C4-2B (cell line): ENCODE results near the gene KRT222.

Experiments
- CTCF ChIP-seq: fragments of 450-650 bp; conservative IDR thresholded peaks from 2 replicates; pipeline ENCODE4 v1.5.1; 2017; ENCODE audit warnings: mild to moderate bottlenecking
- ZFX ChIP-seq: fragments of 450-650 bp; IDR thresholded peaks from 2 replicates; pipeline ENCODE4 v1.6.1; 2017

- no peak for TF ChIP-seq CTCF
- no peak for TF ChIP-seq ZFX
Measured at GRCh38 chr17:40672654-40673053, 7.7 kb upstream of the KRT222 start.
